Hippocampal formation (tissue), 2 donors: ENCODE measurements around the gene GSTM3.
"Not testable (repeated sequence)": the region's sequence is repeated elsewhere in the genome, so short reads cannot be mapped to it uniquely, and the experiment has no call there.

ENCODE experiments used
- DNase-seq, 2 donors: peaks; one replicate each; lab custom pipeline; 2025; lab: John Stamatoyannopoulos, UW

Gene GSTM3

GRCh38 chr1:109726728-109727373 lies 14.0 kb downstream of the GSTM3 start:
- no peak for DNase-seq

- no peak for DNase-seq
Observed at GRCh38 chr1:109726007-109726406, 14.8 kb downstream of the GSTM3 start.

- no peak for DNase-seq
Observed at GRCh38 chr1:109725510-109725909, 15.3 kb downstream of the GSTM3 start.

GRCh38 chr1:109724933-109725332 lies 15.9 kb downstream of the GSTM3 start:
- no peak for DNase-seq

- DNase-seq, result no peak
Observed at GRCh38 chr1:109722908-109723691, 17.7 kb downstream of the GSTM3 start.

- DNase-seq, result no peak
Observed at GRCh38 chr1:109721971-109722370, 18.9 kb downstream of the GSTM3 start.

- DNase-seq, result no peak
Observed at GRCh38 chr1:109721042-109721441, 19.8 kb downstream of the GSTM3 start.

- no peak for DNase-seq
Observed at GRCh38 chr1:109719337-109719837, 21.5 kb downstream of the GSTM3 start.

- no peak for DNase-seq
Observed at GRCh38 chr1:109718495-109718894, 22.3 kb downstream of the GSTM3 start.

- no peak for DNase-seq
Observed at GRCh38 chr1:109717729-109718128, 23.1 kb downstream of the GSTM3 start.

- DNase-seq, result no peak
Observed at GRCh38 chr1:109716570-109717090, 24.2 kb downstream of the GSTM3 start.

- DNase-seq, result no peak
Observed at GRCh38 chr1:109716121-109716520, 24.7 kb downstream of the GSTM3 start.

- no peak for DNase-seq
Observed at GRCh38 chr1:109714661-109715372, 26.0 kb downstream of the GSTM3 start.

GRCh38 chr1:109713636-109714035 lies 27.2 kb downstream of the GSTM3 start:
- no peak for DNase-seq

GRCh38 chr1:109712321-109712864 lies 28.4 kb downstream of the GSTM3 start:
- no peak for DNase-seq

- not testable (repeated sequence) for DNase-seq
Observed at GRCh38 chr1:109711593-109712320, 29.1 kb downstream of the GSTM3 start, which contains the start of gene GSTM5. Gene GSTM5 (plus strand): TSS chr1:109712251. CDS start chr1:109712313, 62 bp downstream.

GRCh38 chr1:109709822-109710221 lies 31.0 kb downstream of the GSTM3 start:
- DNase-seq, result not testable (repeated sequence)

GRCh38 chr1:109708949-109709348 lies 31.9 kb downstream of the GSTM3 start:
- not testable (repeated sequence) for DNase-seq

GRCh38 chr1:109705411-109705810 lies 35.4 kb downstream of the GSTM3 start:
- DNase-seq, result no peak

GRCh38 chr1:109704173-109704572 lies 36.7 kb downstream of the GSTM3 start:
- DNase-seq, result no peak

- not testable (repeated sequence) for DNase-seq
Observed at GRCh38 chr1:109702940-109703339, 37.9 kb downstream of the GSTM3 start.
